Activated naive CD8-positive, alpha-beta T cell treated with anti-CD3 and anti-CD28 coated beads for 36 hours (primary cell): Measurements from ENCODE around the gene ZNF609. TPM values are rescaled to one million over a fixed set of nuclear protein-coding genes. Genes with fewer than 3 reads are reported as not detected.
"Not testable (repeated sequence)": the region's sequence is repeated elsewhere in the genome, so short reads cannot be mapped to it uniquely, and the experiment has no call there.

Source experiments
- DNase-seq: peaks from one replicate; pipeline ENCODE4 v3.0.0; 2021
- H3K27ac Mint-ChIP-seq: one replicate; pipeline ENCODE4 v1.8.0; 2022; ENCODE audit warnings: mild to moderate bottlenecking, moderate library complexity, mixed read lengths
- H3K27me3 Mint-ChIP-seq: one replicate; pipeline ENCODE4 v1.8.0; 2022; ENCODE audit warnings: mild to moderate bottlenecking, mixed read lengths
- H3K36me3 Mint-ChIP-seq: one replicate; pipeline ENCODE4 v1.8.0; 2021; ENCODE audit warnings: mild to moderate bottlenecking, mixed read lengths
- H3K4me1 Mint-ChIP-seq: one replicate; pipeline ENCODE4 v1.8.0; 2021; ENCODE audit warnings: mixed read lengths
- H3K4me3 Mint-ChIP-seq: one replicate; pipeline ENCODE4 v1.8.0; 2022; ENCODE audit warnings: mild to moderate bottlenecking, moderate library complexity, mixed read lengths
- H3K9me3 Mint-ChIP-seq: one replicate; pipeline ENCODE4 v1.8.0; 2022; ENCODE audit warnings: mixed read lengths
- total RNA-seq, 2 experiments: library from RNA; stranded (reverse); gene quantifications; one replicate each; pipeline ENCODE4 v1.2.3, GENCODE V29; 2021

The ZNF609 gene
- total RNA-seq, 2 experiments from 2014 or later = 32.4 to 35.3 TPM

- H3K4me1 Mint-ChIP-seq = peaks cover 57% of the 10 kb centered on the region
- H3K27ac Mint-ChIP-seq = peak overlapping the region; percentile 56
- no peak for DNase-seq
- no peaks in the 10 kb centered on the region for H3K27me3 Mint-ChIP-seq
- peaks cover 7% of the 10 kb centered on the region for H3K9me3 Mint-ChIP-seq
- peaks cover 17% of the 10 kb centered on the region for H3K36me3 Mint-ChIP-seq
- no peak overlapping the region for H3K4me3 Mint-ChIP-seq
Measured at GRCh38 chr15:64586259-64586870, 126.0 kb downstream of the ZNF609 start.

- no peak for DNase-seq
- H3K4me1 Mint-ChIP-seq = peaks cover 54% of the 10 kb centered on the region
- H3K36me3 Mint-ChIP-seq = peaks cover 11% of the 10 kb centered on the region
- no peak overlapping the region for H3K27ac Mint-ChIP-seq
- H3K9me3 Mint-ChIP-seq = peaks cover 5% of the 10 kb centered on the region
- H3K4me3 Mint-ChIP-seq = no peak overlapping the region
- H3K27me3 Mint-ChIP-seq = no peaks in the 10 kb centered on the region
Measured at GRCh38 chr15:64586984-64587383, 126.6 kb downstream of the ZNF609 start.

GRCh38 chr15:64589435-64590084 is 129.2 kb downstream of the ZNF609 start:
- Mint-ChIP-seq H3K4me1 (peaks cover 45% of the 10 kb centered on the region), H3K9me3 (no peaks in the 10 kb centered on the region), H3K36me3 (peaks cover 11% of the 10 kb centered on the region), H3K27me3 (no peaks in the 10 kb centered on the region), H3K4me3 (no peak overlapping the region), H3K27ac (no peak overlapping the region)
- DNase-seq = no peak

- H3K36me3 Mint-ChIP-seq, H3K4me3 Mint-ChIP-seq, H3K27me3 Mint-ChIP-seq, H3K9me3 Mint-ChIP-seq, DNase-seq, H3K27ac Mint-ChIP-seq: not testable (repeated sequence)
- peaks cover 39% of the 10 kb centered on the region for H3K4me1 Mint-ChIP-seq
Measured at GRCh38 chr15:64592845-64593244, 132.5 kb downstream of the ZNF609 start.

GRCh38 chr15:64596701-64597476 is 136.5 kb downstream of the ZNF609 start:
- Mint-ChIP-seq H3K27ac (peak overlapping the region; percentile 92), H3K27me3 (no peaks in the 10 kb centered on the region), H3K36me3 (peaks cover 9% of the 10 kb centered on the region), H3K4me3 (peak overlapping the region; percentile 77), H3K4me1 (peaks cover 56% of the 10 kb centered on the region), H3K9me3 (no peaks in the 10 kb centered on the region)
- DNase-seq = no peak

- DNase-seq = no peak
- Mint-ChIP-seq H3K4me1 (peaks cover 61% of the 10 kb centered on the region), H3K4me3 (peak overlapping the region; percentile 77), H3K27me3 (no peaks in the 10 kb centered on the region), H3K9me3 (no peaks in the 10 kb centered on the region), H3K36me3 (peaks cover 9% of the 10 kb centered on the region), H3K27ac (peak overlapping the region; percentile 92)
Measured at GRCh38 chr15:64597477-64597822, 137.1 kb downstream of the ZNF609 start.

GRCh38 chr15:64599226-64599625 is 138.8 kb downstream of the ZNF609 start:
- H3K9me3 Mint-ChIP-seq = peaks cover 2% of the 10 kb centered on the region
- DNase-seq = no peak
- peak overlapping the region; percentile 42 for H3K27ac Mint-ChIP-seq
- H3K4me3 Mint-ChIP-seq = no peak overlapping the region
- H3K4me1 Mint-ChIP-seq = peaks cover 63% of the 10 kb centered on the region
- H3K36me3 Mint-ChIP-seq = no peaks in the 10 kb centered on the region
- no peaks in the 10 kb centered on the region for H3K27me3 Mint-ChIP-seq

GRCh38 chr15:64599716-64600115 is 139.3 kb downstream of the ZNF609 start:
- Mint-ChIP-seq H3K27me3 (no peaks in the 10 kb centered on the region), H3K4me1 (peaks cover 65% of the 10 kb centered on the region), H3K36me3 (no peaks in the 10 kb centered on the region), H3K27ac (peak overlapping the region; percentile 42), H3K4me3 (no peak overlapping the region), H3K9me3 (peaks cover 2% of the 10 kb centered on the region)
- no peak for DNase-seq

- no peak for DNase-seq
- Mint-ChIP-seq H3K27me3 (no peaks in the 10 kb centered on the region), H3K27ac (peak overlapping the region; percentile 80), H3K4me1 (peaks cover 68% of the 10 kb centered on the region), H3K4me3 (no peak overlapping the region), H3K36me3 (no peaks in the 10 kb centered on the region), H3K9me3 (peaks cover 2% of the 10 kb centered on the region)
Measured at GRCh38 chr15:64600794-64601193, 140.4 kb downstream of the ZNF609 start.

GRCh38 chr15:64604319-64604718 is 143.9 kb downstream of the ZNF609 start:
- peaks cover 41% of the 10 kb centered on the region for H3K4me1 Mint-ChIP-seq
- H3K27ac Mint-ChIP-seq = peak overlapping the region; percentile 59
- DNase-seq = no peak
- H3K27me3 Mint-ChIP-seq = no peaks in the 10 kb centered on the region
- H3K36me3 Mint-ChIP-seq = no peaks in the 10 kb centered on the region
- peaks cover 2% of the 10 kb centered on the region for H3K9me3 Mint-ChIP-seq
- no peak overlapping the region for H3K4me3 Mint-ChIP-seq

GRCh38 chr15:64607416-64607815 is 147.0 kb downstream of the ZNF609 start:
- not testable (repeated sequence) for H3K9me3 Mint-ChIP-seq, DNase-seq, H3K27ac Mint-ChIP-seq, H3K27me3 Mint-ChIP-seq, H3K4me3 Mint-ChIP-seq, H3K36me3 Mint-ChIP-seq
- peaks cover 33% of the 10 kb centered on the region for H3K4me1 Mint-ChIP-seq

GRCh38 chr15:64610257-64610919 is 150.0 kb downstream of the ZNF609 start:
- H3K4me3 Mint-ChIP-seq = no peak overlapping the region
- no peak overlapping the region for H3K27ac Mint-ChIP-seq
- H3K4me1 Mint-ChIP-seq = peaks cover 23% of the 10 kb centered on the region
- no peaks in the 10 kb centered on the region for H3K9me3 Mint-ChIP-seq
- DNase-seq = no peak
- H3K27me3 Mint-ChIP-seq = no peaks in the 10 kb centered on the region
- peaks cover 5% of the 10 kb centered on the region for H3K36me3 Mint-ChIP-seq

GRCh38 chr15:64611085-64611725 is 150.8 kb downstream of the ZNF609 start:
- H3K27ac Mint-ChIP-seq = no peak overlapping the region
- DNase-seq = no peak
- no peaks in the 10 kb centered on the region for H3K27me3 Mint-ChIP-seq
- H3K9me3 Mint-ChIP-seq = no peaks in the 10 kb centered on the region
- peaks cover 13% of the 10 kb centered on the region for H3K36me3 Mint-ChIP-seq
- no peak overlapping the region for H3K4me3 Mint-ChIP-seq
- peaks cover 31% of the 10 kb centered on the region for H3K4me1 Mint-ChIP-seq

- H3K4me1 Mint-ChIP-seq = peaks cover 51% of the 10 kb centered on the region
- H3K27ac Mint-ChIP-seq = no peak overlapping the region
- H3K36me3 Mint-ChIP-seq = peaks cover 13% of the 10 kb centered on the region
- no peaks in the 10 kb centered on the region for H3K9me3 Mint-ChIP-seq
- no peak overlapping the region for H3K4me3 Mint-ChIP-seq
- no peak for DNase-seq
- no peaks in the 10 kb centered on the region for H3K27me3 Mint-ChIP-seq
Measured at GRCh38 chr15:64614519-64614918, 154.1 kb downstream of the ZNF609 start.

- H3K4me3 Mint-ChIP-seq = no peak overlapping the region
- H3K4me1 Mint-ChIP-seq = peaks cover 65% of the 10 kb centered on the region
- DNase-seq = no peak
- no peak overlapping the region for H3K27ac Mint-ChIP-seq
- no peaks in the 10 kb centered on the region for H3K9me3 Mint-ChIP-seq
- H3K36me3 Mint-ChIP-seq = peaks cover 13% of the 10 kb centered on the region
- H3K27me3 Mint-ChIP-seq = no peaks in the 10 kb centered on the region
Measured at GRCh38 chr15:64617727-64618126, 157.3 kb downstream of the ZNF609 start.
